H1 (cell line): Measurements from ENCODE around the gene COL4A1. TPM values are rescaled to one million over a fixed set of nuclear protein-coding genes. Genes with fewer than 3 reads are reported as not detected.

Source experiments
- POU5F1 ChIP-seq: IDR thresholded peaks from 2 replicates; pipeline ENCODE4 v1.6.1; 2011; ENCODE audit warnings: low read depth, mild to moderate bottlenecking, low read length, moderate library complexity
- polyA plus RNA-seq, 7 experiments: library from polyadenylated mRNA; depleted of rRNA in 3 of 7; stranded (reverse) in 5 of 7; unstranded in 2 of 7; fragments of >200 nt in 5 of 7; fragments of 200-250 nt in 2 of 7; gene quantifications; 1 replicate in 5 of 7; 2 replicates in 1 of 7; 4 replicates in 1 of 7; pipeline versions ENCODE4 v1.2.1 to v1.2.3, GENCODE V29; 2011 to 2013; ENCODE audit warnings: missing spikeins in 2 of 7, mixed read lengths in 2 of 7
- total RNA-seq: library from RNA; stranded (reverse); fragmentation: NEBNext Ultra II Directional; extraction: Animal tissue kit (Norgen Biotek cat#: 25700); gene quantifications from 2 replicates; pipeline ENCODE4 v1.2.1, GENCODE V29; 2021

Gene COL4A1
- total and polyA plus RNA-seq, 2 of the 8 experiments (the other 6 are each of a cell fraction or from before 2014, with no cell fraction given) = 30.7 to 82.0 TPM

GRCh38 chr13:110216398-110217041 lies 90.4 kb downstream of the COL4A1 start (continued):
- TF ChIP-seq POU5F1 = no peak
- TF ChIP-seq, all 59 proteins: peak for 0
